Measurements from ENCODE around the gene RNF20. TPM values are rescaled to one million over a fixed set of nuclear protein-coding genes. Genes with fewer than 3 reads are reported as not detected.

The RNF20 gene
- total and polyA plus RNA-seq, 2 of the 13 experiments (the other 11 are each of a cell fraction or from before 2014, with no cell fraction given): 12.7 to 37.6 TPM

DNA sequence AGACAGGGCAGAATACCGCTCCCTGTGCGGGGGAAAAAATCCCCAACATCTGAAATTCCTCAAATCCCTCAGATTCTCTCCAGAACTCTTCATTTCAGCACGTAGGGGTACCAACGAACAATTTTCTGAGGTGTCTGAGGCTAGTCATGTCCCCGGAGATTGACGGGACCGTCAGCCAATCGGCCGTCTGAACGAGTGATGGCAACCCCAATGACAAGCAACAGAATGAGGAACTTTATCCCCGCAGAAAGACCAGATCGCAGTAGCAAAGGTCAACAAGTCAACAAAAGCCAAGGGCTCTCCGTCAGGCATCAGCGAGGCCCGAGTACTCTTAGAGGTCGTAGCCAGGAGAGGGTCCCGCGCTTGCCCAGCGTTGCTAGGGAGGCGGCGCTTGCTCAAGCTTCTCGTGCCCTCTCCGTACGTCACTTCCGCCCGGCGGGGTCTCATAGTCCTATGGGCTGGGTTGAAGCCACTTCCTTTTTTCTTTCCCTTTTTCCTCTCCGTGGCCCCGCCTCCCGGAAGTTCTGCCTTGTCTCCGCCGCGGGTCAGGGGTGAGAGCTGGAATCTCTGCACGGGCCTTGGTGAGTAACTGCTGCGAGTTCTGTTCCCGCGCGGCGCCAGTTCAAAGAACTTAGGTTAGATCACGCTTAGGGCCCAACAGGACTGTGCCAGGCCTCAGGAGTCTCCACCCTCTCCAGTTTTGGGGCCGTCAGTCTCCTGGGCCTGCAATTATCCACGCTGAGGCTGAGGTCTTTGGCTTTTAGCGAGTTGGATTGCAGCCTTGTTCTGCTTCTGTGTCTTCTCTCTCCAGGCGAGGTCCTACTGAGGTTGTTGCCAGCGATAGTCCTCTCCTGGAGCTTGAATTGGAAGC lies at the start of gene RNF20 (continued):
- TF ChIP-seq GPN1 (CRISPR knock-in tag; IDR thresholded peaks at IDR 0.05; ENCODE audit: borderline replicate concordance) (no peak), MEIS2 (CRISPR knock-in tag; IDR thresholded peaks at IDR 0.05) (no peak; the same call in 1 of the 2 replicates), KMT2A (CRISPR knock-in tag; IDR thresholded peaks at IDR 0.05) (no peak), ZNF598 (CRISPR knock-in tag; IDR thresholded peaks at IDR 0.05; ENCODE audit: borderline replicate concordance) (no peak), WIZ (CRISPR knock-in tag; IDR thresholded peaks at IDR 0.05) (peak; percentile 65; the same call in 1 of the 2 replicates), EZH2 (conservative IDR thresholded peaks at IDR 0.05; ENCODE audit: low read depth, low read length) (no peak), FOSL1 (CRISPR knock-in tag; IDR thresholded peaks at IDR 0.05; ENCODE audit: borderline replicate concordance) (no peak)
- TF ChIP-seq, protein P1, sequence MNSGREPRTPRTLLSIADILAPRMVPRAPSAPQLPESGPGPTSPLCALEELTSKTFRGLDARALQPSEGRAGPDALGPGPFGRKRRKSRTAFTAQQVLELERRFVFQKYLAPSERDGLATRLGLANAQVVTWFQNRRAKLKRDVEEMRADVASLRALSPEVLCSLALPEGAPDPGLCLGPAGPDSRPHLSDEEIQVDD (CRISPR knock-in tag; IDR thresholded peaks at IDR 0.05; ENCODE audit: borderline replicate concordance): no peak
- TF ChIP-seq, protein P2, sequence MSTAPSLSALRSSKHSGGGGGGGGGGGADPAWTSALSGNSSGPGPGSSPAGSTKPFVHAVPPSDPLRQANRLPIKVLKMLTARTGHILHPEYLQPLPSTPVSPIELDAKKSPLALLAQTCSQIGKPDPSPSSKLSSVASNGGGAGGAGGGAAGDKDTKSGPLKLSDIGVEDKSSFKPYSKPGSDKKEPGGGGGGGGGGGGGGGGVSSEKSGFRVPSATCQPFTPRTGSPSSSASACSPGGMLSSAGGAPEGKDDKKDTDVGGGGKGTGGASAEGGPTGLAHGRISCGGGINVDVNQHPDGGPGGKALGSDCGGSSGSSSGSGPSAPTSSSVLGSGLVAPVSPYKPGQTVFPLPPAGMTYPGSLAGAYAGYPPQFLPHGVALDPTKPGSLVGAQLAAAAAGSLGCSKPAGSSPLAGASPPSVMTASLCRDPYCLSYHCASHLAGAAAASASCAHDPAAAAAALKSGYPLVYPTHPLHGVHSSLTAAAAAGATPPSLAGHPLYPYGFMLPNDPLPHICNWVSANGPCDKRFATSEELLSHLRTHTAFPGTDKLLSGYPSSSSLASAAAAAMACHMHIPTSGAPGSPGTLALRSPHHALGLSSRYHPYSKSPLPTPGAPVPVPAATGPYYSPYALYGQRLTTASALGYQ (CRISPR knock-in tag; IDR thresholded peaks at IDR 0.05): no peak
- TF ChIP-seq, protein P3, sequence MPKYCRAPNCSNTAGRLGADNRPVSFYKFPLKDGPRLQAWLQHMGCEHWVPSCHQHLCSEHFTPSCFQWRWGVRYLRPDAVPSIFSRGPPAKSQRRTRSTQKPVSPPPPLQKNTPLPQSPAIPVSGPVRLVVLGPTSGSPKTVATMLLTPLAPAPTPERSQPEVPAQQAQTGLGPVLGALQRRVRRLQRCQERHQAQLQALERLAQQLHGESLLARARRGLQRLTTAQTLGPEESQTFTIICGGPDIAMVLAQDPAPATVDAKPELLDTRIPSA (CRISPR knock-in tag; IDR thresholded peaks at IDR 0.05; ENCODE audit: borderline replicate concordance): no peak
- TF ChIP-seq, protein P4, sequence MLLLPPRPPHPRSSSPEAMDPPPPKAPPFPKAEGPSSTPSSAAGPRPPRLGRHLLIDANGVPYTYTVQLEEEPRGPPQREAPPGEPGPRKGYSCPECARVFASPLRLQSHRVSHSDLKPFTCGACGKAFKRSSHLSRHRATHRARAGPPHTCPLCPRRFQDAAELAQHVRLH (CRISPR knock-in tag; IDR thresholded peaks at IDR 0.05; ENCODE audit: borderline replicate concordance, low read depth): no peak; the same call in 1 of the 2 replicates
- TF ChIP-seq, protein P5, sequence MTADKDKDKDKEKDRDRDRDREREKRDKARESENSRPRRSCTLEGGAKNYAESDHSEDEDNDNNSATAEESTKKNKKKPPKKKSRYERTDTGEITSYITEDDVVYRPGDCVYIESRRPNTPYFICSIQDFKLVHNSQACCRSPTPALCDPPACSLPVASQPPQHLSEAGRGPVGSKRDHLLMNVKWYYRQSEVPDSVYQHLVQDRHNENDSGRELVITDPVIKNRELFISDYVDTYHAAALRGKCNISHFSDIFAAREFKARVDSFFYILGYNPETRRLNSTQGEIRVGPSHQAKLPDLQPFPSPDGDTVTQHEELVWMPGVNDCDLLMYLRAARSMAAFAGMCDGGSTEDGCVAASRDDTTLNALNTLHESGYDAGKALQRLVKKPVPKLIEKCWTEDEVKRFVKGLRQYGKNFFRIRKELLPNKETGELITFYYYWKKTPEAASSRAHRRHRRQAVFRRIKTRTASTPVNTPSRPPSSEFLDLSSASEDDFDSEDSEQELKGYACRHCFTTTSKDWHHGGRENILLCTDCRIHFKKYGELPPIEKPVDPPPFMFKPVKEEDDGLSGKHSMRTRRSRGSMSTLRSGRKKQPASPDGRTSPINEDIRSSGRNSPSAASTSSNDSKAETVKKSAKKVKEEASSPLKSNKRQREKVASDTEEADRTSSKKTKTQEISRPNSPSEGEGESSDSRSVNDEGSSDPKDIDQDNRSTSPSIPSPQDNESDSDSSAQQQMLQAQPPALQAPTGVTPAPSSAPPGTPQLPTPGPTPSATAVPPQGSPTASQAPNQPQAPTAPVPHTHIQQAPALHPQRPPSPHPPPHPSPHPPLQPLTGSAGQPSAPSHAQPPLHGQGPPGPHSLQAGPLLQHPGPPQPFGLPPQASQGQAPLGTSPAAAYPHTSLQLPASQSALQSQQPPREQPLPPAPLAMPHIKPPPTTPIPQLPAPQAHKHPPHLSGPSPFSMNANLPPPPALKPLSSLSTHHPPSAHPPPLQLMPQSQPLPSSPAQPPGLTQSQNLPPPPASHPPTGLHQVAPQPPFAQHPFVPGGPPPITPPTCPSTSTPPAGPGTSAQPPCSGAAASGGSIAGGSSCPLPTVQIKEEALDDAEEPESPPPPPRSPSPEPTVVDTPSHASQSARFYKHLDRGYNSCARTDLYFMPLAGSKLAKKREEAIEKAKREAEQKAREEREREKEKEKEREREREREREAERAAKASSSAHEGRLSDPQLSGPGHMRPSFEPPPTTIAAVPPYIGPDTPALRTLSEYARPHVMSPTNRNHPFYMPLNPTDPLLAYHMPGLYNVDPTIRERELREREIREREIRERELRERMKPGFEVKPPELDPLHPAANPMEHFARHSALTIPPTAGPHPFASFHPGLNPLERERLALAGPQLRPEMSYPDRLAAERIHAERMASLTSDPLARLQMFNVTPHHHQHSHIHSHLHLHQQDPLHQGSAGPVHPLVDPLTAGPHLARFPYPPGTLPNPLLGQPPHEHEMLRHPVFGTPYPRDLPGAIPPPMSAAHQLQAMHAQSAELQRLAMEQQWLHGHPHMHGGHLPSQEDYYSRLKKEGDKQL (CRISPR knock-in tag; IDR thresholded peaks at IDR 0.05; ENCODE audit: low read depth): no peak
- TF ChIP-seq, protein P6, sequence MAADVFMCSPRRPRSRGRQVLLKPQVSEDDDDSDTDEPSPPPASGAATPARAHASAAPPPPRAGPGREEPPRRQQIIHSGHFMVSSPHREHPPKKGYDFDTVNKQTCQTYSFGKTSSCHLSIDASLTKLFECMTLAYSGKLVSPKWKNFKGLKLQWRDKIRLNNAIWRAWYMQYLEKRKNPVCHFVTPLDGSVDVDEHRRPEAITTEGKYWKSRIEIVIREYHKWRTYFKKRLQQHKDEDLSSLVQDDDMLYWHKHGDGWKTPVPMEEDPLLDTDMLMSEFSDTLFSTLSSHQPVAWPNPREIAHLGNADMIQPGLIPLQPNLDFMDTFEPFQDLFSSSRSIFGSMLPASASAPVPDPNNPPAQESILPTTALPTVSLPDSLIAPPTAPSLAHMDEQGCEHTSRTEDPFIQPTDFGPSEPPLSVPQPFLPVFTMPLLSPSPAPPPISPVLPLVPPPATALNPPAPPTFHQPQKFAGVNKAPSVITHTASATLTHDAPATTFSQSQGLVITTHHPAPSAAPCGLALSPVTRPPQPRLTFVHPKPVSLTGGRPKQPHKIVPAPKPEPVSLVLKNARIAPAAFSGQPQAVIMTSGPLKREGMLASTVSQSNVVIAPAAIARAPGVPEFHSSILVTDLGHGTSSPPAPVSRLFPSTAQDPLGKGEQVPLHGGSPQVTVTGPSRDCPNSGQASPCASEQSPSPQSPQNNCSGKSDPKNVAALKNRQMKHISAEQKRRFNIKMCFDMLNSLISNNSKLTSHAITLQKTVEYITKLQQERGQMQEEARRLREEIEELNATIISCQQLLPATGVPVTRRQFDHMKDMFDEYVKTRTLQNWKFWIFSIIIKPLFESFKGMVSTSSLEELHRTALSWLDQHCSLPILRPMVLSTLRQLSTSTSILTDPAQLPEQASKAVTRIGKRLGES (CRISPR knock-in tag; IDR thresholded peaks at IDR 0.05; ENCODE audit: borderline replicate concordance): no peak

Data from HepG2 (cell line).